BJ (cell line): Measurements from ENCODE around the gene ELL. TPM values are rescaled to one million over a fixed set of nuclear protein-coding genes. Genes with fewer than 3 reads are reported as not detected.

Source experiments
- CTCF ChIA-PET: fragments of 350-600 bp; formaldehyde crosslinking; extraction: SDS; loops from one replicate; lab custom pipeline; 2021; ENCODE audit warnings: antibody characterized with exemption, inconsistent platforms; lab: Yijun Ruan, JAX
- POLR2A ChIA-PET: fragments of 300-600 bp; sonication (Branson Sonifier 250); formaldehyde crosslinking; extraction: SDS; loops from one replicate; lab custom pipeline; 2021; ENCODE audit warnings: antibody characterized with exemption; lab: Charles Lee
- DNase-seq: peaks from one replicate; pipeline ENCODE4 v3.0.0-alpha.2; 2011; ENCODE audit warnings: low read depth
- H3K27me3 ChIP-seq: 2 replicates; pipeline ENCODE4 v1.6.0; 2011; ENCODE audit warnings: low read length; ENCODE audit not compliant: control insufficient read depth, insufficient read depth
- H3K36me3 ChIP-seq: 2 replicates; pipeline ENCODE4 v1.5.1; 2011; ENCODE audit warnings: low read length; ENCODE audit not compliant: control insufficient read depth, insufficient read depth
- H3K4me3 ChIP-seq: 2 replicates; pipeline ENCODE4 v1.5.1; 2011; ENCODE audit warnings: low read depth, mild to moderate bottlenecking, control low read depth, low read length
- CTCF ChIP-seq: IDR thresholded peaks from 2 replicates; pipeline ENCODE4 v1.5.1; 2011; ENCODE audit warnings: low read depth, mild to moderate bottlenecking, control low read depth, inconsistent platforms, low read length, moderate library complexity; ENCODE audit not compliant: insufficient read depth
- polyA plus RNA-seq: library from polyadenylated mRNA; depleted of rRNA; stranded (reverse); fragments of >200 nt; gene quantifications from 2 replicates; pipeline ENCODE4 v1.2.3, GENCODE V29; 2011

The ELL gene
- polyA plus RNA-seq, 1 experiment, result 10.2 TPM

- no peak for TF ChIP-seq CTCF
- ChIA-PET POLR2A (no interaction called here), CTCF (interaction anchor here (1.0 to 1.4 kb wide), 2 partner anchors 19 to 29 kb away, joined by 4 to 6 read pairs; no protein-coding TSS in a partner anchor)
- no peak overlapping the region for H3K4me3 ChIP-seq
- DNase-seq, result no peak
- H3K36me3 ChIP-seq, result peaks cover 22% of the 10 kb centered on the region
- H3K27me3 ChIP-seq, result no peaks in the 10 kb centered on the region
Observed at GRCh38 chr19:18432275-18433014, 89.4 kb downstream of the ELL start.

- ChIA-PET POLR2A (no interaction called here), CTCF (interaction anchor here (1.0 to 1.4 kb wide), 2 partner anchors 19 to 30 kb away, joined by 4 to 6 read pairs; no protein-coding TSS in a partner anchor)
- Histone ChIP-seq H3K36me3 (peaks cover 22% of the 10 kb centered on the region), H3K27me3 (no peaks in the 10 kb centered on the region), H3K4me3 (no peak overlapping the region)
- no peak for DNase-seq
- no peak for TF ChIP-seq CTCF
Observed at GRCh38 chr19:18431351-18432197, 90.3 kb downstream of the ELL start.

GRCh38 chr19:18430417-18431144, 91.3 kb downstream of the ELL start:
- H3K27me3 ChIP-seq, result no peaks in the 10 kb centered on the region
- DNase-seq, result no peak
- no peak overlapping the region for H3K4me3 ChIP-seq
- ChIA-PET POLR2A (no interaction called here), CTCF (interaction anchor here (1.4 kb wide), 1 partner anchor 31 kb away, joined by 6 read pairs; no protein-coding TSS in a partner anchor)
- peaks cover 18% of the 10 kb centered on the region for H3K36me3 ChIP-seq
- TF ChIP-seq CTCF, result no peak

GRCh38 chr19:18429717-18430416, 92.0 kb downstream of the ELL start:
- Histone ChIP-seq H3K4me3 (no peak overlapping the region), H3K36me3 (peaks cover 17% of the 10 kb centered on the region), H3K27me3 (no peaks in the 10 kb centered on the region)
- POLR2A ChIA-PET, result no interaction called here
- CTCF ChIA-PET, result no interaction called here
- no peak for TF ChIP-seq CTCF
- no peak for DNase-seq
